ENCODE measurements around the gene ADGRD2. TPM values are rescaled to one million over a fixed set of nuclear protein-coding genes. Genes with fewer than 3 reads are reported as not detected.

The ADGRD2 gene
- total and polyA plus RNA-seq, 2 of the 13 experiments (the other 11 are each of a cell fraction or from before 2014, with no cell fraction given): not detected

DNA sequence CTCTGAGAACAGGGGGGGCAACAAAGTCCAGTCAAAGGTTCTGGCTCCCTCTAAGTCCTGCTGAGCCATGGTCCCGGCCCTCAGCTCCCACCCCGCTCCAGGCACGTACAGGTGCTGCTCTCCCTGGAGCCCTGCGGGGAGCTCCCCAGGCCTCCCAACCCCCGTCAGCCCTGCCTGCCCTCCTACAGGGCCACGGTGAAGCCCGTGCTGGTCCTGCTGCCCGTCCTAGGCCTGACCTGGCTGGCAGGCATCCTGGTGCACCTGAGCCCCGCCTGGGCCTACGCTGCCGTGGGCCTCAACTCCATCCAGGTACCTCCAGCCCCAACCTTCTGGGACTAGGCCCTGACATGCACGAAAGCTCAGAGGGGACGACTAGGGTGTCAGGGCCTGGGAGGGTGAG lies 20.1 kb downstream of the ADGRD2 start:
- Histone ChIP-seq H3K36me3 (replicated peaks in 1 of 2; ENCODE audit: control insufficient read depth in 1 of 2, insufficient read depth in 2 of 2, low read length in 2 of 2) (no peaks in the 10 kb centered on the region), H3K4me2 (ENCODE audit: low read depth, low read length) (no peak overlapping the region), H4K20me1 (ENCODE audit: insufficient read depth, low read length) (no peaks in the 10 kb centered on the region), H3K9ac (ENCODE audit: insufficient read depth, low read depth, low read length) (no peak overlapping the region), H3K27ac (ENCODE audit: extremely low read length, insufficient read depth, low read length) (no peak overlapping the region), H3K4me1 (ENCODE audit: insufficient read depth, low read length) (peaks cover 17% of the 10 kb centered on the region), H2AFZ (ENCODE audit: low read length) (no peak overlapping the region), H3K27me3 (ENCODE audit: control insufficient read depth in 1 of 2, insufficient read depth in 2 of 2, low read length in 2 of 2) (peaks cover 19 to 81% of the 10 kb centered on the region in 2 experiments), H3K79me2 (ENCODE audit: insufficient read depth, low read length) (no peaks in the 10 kb centered on the region), H3K4me3 (replicated peaks in 1 of 3; ENCODE audit: insufficient read depth in 1 of 3, low read depth in 2 of 3, low read length in 3 of 3) (no peak overlapping the region), H3K9me3 (ENCODE audit: low read length) (no peaks in the 10 kb centered on the region)
- POLR2A ChIA-PET: no interaction called here
- WGBS (ENCODE audit: low lambda C conversion rate): 40% methylated on average over 2 of the region's 13 CpGs
- intact Hi-C loops (cut with micrococcal nuclease; ENCODE audit: unreplicated experiment): no loop called here
- FAIRE-seq: no peak
- DNase-seq (ENCODE audit: low spot score): no peak
- no peak; the same call in 2 of the 3 replicates for ATAC-seq
- no TSS peak for BruUV-seq (replicated peaks)
- in situ Hi-C loops (cut with HindIII; ENCODE audit: extremely low pct_ligation_motif_present, low pct_unique_long_range_greater_than_20kb): no loop called here
- CTCF ChIA-PET (ENCODE audit: low intra/inter-chr PET ratio, low total read pairs): no interaction called here
- TF ChIP-seq KDM1A (CRISPR knock-in tag; IDR thresholded peaks at IDR 0.05) (no peak), ZSCAN25 (CRISPR knock-in tag; IDR thresholded peaks at IDR 0.05) (no peak), CEBPG (CRISPR knock-in tag; IDR thresholded peaks at IDR 0.05) (no peak), GATAD2A (CRISPR knock-in tag; IDR thresholded peaks at IDR 0.05) (no peak), SOX5 (CRISPR knock-in tag; IDR thresholded peaks at IDR 0.05; ENCODE audit: borderline replicate concordance) (no peak), U2AF2 (IDR thresholded peaks at IDR 0.05; ENCODE audit: low read depth, low read length) (no peak), ZNF24 (IDR thresholded peaks at IDR 0.05) (no peak), TBP (CRISPR knock-in tag; IDR thresholded peaks at IDR 0.05) (no peak), DR1 (CRISPR knock-in tag; IDR thresholded peaks at IDR 0.05) (no peak), ZNF232 (CRISPR knock-in tag; IDR thresholded peaks at IDR 0.05; ENCODE audit: borderline replicate concordance) (no peak), ZNF263 (CRISPR knock-in tag; IDR thresholded peaks at IDR 0.05) (no peak), ZNF235 (CRISPR knock-in tag; IDR thresholded peaks at IDR 0.05; ENCODE audit: borderline replicate concordance) (no peak)
- TF ChIP-seq, protein P1, sequence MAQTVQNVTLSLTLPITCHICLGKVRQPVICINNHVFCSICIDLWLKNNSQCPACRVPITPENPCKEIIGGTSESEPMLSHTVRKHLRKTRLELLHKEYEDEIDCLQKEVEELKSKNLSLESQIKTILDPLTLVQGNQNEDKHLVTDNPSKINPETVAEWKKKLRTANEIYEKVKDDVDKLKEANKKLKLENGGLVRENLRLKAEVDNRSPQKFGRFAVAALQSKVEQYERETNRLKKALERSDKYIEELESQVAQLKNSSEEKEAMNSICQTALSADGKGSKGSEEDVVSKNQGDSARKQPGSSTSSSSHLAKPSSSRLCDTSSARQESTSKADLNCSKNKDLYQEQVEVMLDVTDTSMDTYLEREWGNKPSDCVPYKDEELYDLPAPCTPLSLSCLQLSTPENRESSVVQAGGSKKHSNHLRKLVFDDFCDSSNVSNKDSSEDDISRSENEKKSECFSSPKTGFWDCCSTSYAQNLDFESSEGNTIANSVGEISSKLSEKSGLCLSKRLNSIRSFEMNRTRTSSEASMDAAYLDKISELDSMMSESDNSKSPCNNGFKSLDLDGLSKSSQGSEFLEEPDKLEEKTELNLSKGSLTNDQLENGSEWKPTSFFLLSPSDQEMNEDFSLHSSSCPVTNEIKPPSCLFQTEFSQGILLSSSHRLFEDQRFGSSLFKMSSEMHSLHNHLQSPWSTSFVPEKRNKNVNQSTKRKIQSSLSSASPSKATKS (CRISPR knock-in tag; IDR thresholded peaks at IDR 0.05): no peak
- TF ChIP-seq, protein P2, sequence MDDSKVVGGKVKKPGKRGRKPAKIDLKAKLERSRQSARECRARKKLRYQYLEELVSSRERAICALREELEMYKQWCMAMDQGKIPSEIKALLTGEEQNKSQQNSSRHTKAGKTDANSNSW (CRISPR knock-in tag; IDR thresholded peaks at IDR 0.05; ENCODE audit: borderline replicate concordance): no peak
- TF ChIP-seq, protein P3, sequence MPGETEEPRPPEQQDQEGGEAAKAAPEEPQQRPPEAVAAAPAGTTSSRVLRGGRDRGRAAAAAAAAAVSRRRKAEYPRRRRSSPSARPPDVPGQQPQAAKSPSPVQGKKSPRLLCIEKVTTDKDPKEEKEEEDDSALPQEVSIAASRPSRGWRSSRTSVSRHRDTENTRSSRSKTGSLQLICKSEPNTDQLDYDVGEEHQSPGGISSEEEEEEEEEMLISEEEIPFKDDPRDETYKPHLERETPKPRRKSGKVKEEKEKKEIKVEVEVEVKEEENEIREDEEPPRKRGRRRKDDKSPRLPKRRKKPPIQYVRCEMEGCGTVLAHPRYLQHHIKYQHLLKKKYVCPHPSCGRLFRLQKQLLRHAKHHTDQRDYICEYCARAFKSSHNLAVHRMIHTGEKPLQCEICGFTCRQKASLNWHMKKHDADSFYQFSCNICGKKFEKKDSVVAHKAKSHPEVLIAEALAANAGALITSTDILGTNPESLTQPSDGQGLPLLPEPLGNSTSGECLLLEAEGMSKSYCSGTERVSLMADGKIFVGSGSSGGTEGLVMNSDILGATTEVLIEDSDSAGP (CRISPR knock-in tag; IDR thresholded peaks at IDR 0.05; ENCODE audit: borderline replicate concordance): no peak
- TF ChIP-seq, protein P4, sequence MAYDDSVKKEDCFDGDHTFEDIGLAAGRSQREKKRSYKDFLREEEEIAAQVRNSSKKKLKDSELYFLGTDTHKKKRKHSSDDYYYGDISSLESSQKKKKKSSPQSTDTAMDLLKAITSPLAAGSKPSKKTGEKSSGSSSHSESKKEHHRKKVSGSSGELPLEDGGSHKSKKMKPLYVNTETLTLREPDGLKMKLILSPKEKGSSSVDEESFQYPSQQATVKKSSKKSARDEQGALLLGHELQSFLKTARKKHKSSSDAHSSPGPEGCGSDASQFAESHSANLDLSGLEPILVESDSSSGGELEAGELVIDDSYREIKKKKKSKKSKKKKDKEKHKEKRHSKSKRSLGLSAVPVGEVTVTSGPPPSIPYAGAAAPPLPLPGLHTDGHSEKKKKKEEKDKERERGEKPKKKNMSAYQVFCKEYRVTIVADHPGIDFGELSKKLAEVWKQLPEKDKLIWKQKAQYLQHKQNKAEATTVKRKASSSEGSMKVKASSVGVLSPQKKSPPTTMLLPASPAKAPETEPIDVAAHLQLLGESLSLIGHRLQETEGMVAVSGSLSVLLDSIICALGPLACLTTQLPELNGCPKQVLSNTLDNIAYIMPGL (CRISPR knock-in tag; IDR thresholded peaks at IDR 0.05; ENCODE audit: borderline replicate concordance in 1 of 2, low read depth in 1 of 2): no peak
- TF ChIP-seq, protein P5, sequence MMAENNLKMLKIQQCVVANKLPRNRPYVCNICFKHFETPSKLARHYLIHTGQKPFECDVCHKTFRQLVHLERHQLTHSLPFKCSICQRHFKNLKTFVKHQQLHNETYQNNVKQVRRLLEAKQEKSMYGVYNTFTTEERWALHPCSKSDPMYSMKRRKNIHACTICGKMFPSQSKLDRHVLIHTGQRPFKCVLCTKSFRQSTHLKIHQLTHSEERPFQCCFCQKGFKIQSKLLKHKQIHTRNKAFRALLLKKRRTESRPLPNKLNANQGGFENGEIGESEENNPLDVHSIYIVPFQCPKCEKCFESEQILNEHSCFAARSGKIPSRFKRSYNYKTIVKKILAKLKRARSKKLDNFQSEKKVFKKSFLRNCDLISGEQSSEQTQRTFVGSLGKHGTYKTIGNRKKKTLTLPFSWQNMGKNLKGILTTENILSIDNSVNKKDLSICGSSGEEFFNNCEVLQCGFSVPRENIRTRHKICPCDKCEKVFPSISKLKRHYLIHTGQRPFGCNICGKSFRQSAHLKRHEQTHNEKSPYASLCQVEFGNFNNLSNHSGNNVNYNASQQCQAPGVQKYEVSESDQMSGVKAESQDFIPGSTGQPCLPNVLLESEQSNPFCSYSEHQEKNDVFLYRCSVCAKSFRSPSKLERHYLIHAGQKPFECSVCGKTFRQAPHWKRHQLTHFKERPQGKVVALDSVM (CRISPR knock-in tag; IDR thresholded peaks at IDR 0.05): no peak

Data from HepG2 (cell line).